ENCODE data around the gene TEDDM1. TPM values are rescaled to one million over a fixed set of nuclear protein-coding genes. Genes with fewer than 3 reads are reported as not detected.
"Not testable (repeated sequence)": the region's sequence is repeated elsewhere in the genome, so short reads cannot be mapped to it uniquely, and the experiment has no call there.

The TEDDM1 gene
- total RNA-seq, result not detected

- DNase-seq, result no peak
Measured at GRCh38 chr1:182400567-182400966, at the start of gene TEDDM1. TSS of gene TEDDM1 (minus strand) at chr1:182400667. CDS start at chr1:182400485, 182 bp downstream.

GRCh38 chr1:182450087-182450486 is 49.6 kb upstream of the TEDDM1 start, which contains the start of gene RGSL1:
TSS of gene RGSL1 (plus strand) at chr1:182450146. CDS start at chr1:182450166, 20 bp downstream.
- DNase-seq, result no peak

- no peak for DNase-seq
Measured at GRCh38 chr1:182447660-182448059, 47.2 kb upstream of the TEDDM1 start.

- DNase-seq, result not testable (repeated sequence)
Measured at GRCh38 chr1:182447124-182447523, 46.7 kb upstream of the TEDDM1 start.

GRCh38 chr1:182446033-182446669 is 45.7 kb upstream of the TEDDM1 start:
- no peak for DNase-seq

- DNase-seq, result no peak
Measured at GRCh38 chr1:182444497-182444896, 44.0 kb upstream of the TEDDM1 start.

GRCh38 chr1:182442333-182442732 is 41.9 kb upstream of the TEDDM1 start:
- DNase-seq, result no peak

- no peak for DNase-seq
Measured at GRCh38 chr1:182441719-182442118, 41.3 kb upstream of the TEDDM1 start.

- no peak for DNase-seq
Measured at GRCh38 chr1:182438326-182438725, 37.9 kb upstream of the TEDDM1 start.

- DNase-seq, result no peak
Measured at GRCh38 chr1:182433580-182433979, 33.1 kb upstream of the TEDDM1 start.

- no peak for DNase-seq
Measured at GRCh38 chr1:182431278-182431677, 30.8 kb upstream of the TEDDM1 start.

- no peak for DNase-seq
Measured at GRCh38 chr1:182430263-182431068, 30.0 kb upstream of the TEDDM1 start.

GRCh38 chr1:182428043-182428442 is 27.6 kb upstream of the TEDDM1 start:
- no peak for DNase-seq

GRCh38 chr1:182426442-182427430 is 26.3 kb upstream of the TEDDM1 start:
- DNase-seq, result no peak

- no peak for DNase-seq
Measured at GRCh38 chr1:182415789-182416188, 15.3 kb upstream of the TEDDM1 start.

- no peak for DNase-seq
Measured at GRCh38 chr1:182413969-182414368, 13.5 kb upstream of the TEDDM1 start.

- no peak for DNase-seq
Measured at GRCh38 chr1:182413486-182413885, 13.0 kb upstream of the TEDDM1 start.

GRCh38 chr1:182410620-182411273 is 10.3 kb upstream of the TEDDM1 start:
- DNase-seq, result no peak

- DNase-seq, result no peak
Measured at GRCh38 chr1:182410138-182410537, 9.7 kb upstream of the TEDDM1 start.

- DNase-seq, result no peak
Measured at GRCh38 chr1:182408435-182409075, 8.1 kb upstream of the TEDDM1 start.

GRCh38 chr1:182407724-182408123 is 7.3 kb upstream of the TEDDM1 start:
- no peak for DNase-seq

GRCh38 chr1:182406012-182406411 is 5.5 kb upstream of the TEDDM1 start:
- no peak for DNase-seq

Data from effector CD4-positive, alpha-beta T cell (primary cell).